ENCODE results near the gene NAP1L4.

NAP1L4 gene

DNA sequence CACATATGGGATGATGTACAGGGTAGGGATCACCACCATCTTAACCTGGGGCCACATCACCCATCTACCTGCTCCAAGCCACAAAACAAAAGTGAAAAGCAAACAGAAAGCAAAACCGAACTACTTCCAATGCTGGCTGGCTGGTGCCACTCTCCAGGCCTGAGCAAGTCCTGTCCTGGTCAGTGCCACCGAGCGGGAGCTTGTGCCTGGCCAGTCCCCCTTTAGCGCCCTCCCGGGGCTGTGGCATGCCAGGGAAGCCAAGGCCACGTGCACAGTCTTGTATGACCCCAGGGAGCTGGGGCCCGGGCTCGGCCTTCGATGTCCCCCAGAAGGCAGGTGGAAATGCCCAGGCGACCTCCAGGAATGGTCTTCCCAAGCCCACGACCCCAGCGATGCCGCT, 17.9 kb upstream of the NAP1L4 start:
- no peak for DNase-seq

DNA sequence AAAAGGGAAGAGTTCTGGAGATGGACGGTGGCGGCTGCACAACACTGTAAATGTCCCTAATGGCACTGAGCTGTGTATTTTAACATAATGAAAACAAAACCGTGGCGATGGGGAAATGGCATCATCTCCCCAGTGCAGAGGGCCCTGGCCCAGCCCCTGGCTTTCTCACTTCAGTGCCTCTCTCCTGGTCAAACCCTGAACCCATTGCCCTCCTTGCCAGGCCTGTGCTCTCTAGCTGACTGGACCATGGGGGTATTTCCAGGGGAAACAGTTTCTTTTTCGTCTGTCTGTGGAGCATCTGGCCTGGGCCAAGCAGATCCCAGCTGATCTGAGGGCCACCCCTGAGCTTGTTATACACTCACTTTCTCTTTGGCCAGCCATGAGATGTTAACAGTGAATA, 17.4 kb upstream of the NAP1L4 start:
- DNase-seq = no peak

DNA sequence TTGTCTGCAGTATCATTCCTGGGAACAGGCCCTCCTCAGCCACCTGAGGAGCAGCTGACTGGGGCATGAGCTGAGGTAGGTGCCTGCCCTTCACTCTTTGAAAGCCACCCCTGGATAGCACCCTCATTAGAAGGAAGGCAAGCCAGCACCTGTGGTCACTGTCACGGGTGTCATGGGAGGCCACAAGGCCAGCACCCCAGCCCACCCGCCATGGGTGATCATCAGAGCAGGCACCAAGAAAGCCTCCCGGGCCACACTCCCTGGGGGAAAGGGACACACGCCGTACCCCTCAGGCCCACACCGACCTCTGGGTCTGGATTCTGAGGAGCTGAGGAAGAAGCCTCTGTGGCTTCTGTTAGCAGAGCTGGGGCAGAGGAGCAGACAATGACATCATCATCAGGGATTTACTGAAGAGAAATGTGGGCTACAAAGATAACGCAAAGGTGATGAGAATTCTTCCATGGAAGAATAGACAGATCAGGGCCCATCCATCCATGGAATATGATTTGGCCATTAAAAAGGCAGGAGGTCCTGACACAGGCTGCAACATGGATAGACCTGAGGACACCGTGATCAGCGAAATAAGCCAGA, 16.7 kb upstream of the NAP1L4 start:
- DNase-seq = no peak

GRCh38 chr11:3007404-3008010, 15.4 kb upstream of the NAP1L4 start:
- no peak for DNase-seq

GRCh38 chr11:3006505-3007260, 14.6 kb upstream of the NAP1L4 start:
- no peak for DNase-seq

GRCh38 chr11:3004481-3004880, 12.4 kb upstream of the NAP1L4 start:
- no peak for DNase-seq

DNA sequence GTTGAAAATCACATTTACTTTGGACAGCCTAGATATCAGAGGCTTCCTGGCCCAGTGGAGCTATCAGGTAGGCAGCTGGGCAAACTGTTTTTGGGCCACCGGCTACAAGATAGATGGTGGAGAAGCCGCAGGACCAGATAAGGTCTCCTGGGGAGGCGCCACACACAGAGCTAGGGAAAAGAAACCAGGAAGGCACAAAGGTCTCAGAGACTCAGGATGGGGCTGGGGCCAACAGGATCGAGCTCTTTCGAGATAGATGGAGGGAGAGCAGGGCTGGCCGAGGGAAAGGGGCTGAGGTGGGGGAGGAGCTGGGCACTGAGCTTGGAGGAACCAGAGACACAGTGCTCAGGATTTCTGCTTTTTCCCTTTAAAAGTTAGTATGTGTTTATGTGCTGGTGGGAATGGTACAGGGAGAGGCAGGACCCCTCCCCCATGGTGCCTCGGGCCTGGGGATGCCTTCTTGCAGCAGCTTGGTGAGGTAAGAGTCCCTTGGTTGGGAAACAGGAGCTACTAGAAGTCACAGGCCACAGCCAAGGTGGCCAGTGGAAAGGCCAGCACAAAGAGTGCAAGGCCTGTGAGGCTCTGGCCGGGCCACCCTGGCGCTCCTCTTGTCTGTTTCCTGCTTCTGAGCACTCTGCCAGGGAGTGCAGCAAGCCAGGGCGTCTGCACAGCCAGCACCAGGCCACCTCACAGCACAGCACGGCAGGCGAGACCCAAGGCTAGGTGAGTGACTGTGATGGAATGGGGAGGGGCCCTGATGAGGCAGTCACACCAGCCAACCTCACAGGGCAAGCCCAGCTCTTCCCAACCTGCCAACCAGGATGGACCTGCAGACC, 11.5 kb upstream of the NAP1L4 start:
- no peak for DNase-seq

- no peak for DNase-seq
Observed at GRCh38 chr11:3002871-3003270, 10.7 kb upstream of the NAP1L4 start.

DNA sequence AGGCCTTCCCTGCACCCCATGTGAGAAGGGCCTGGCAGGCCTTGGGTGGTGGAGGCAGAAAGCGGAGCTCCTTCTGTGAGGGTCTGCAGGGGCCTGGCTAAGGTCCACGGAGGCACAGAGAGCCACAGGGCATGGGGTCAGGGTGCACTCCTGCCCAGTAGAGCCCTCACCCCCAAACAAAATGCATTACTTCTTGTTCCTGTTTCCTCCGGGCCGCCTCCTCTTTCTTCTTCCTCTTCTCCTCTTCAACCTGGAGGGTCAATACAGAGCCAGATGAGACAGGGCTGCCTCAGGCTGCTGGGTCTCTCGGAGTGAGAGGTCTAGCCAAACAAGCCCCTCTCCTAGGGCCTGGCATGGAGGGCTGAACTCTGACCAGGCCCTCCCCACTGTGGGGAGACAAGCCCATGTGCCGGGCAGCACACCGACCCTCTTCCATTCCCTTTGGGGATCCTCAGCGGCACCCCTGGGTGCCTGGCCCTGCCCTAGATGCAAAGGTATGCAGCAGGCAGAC, 10.3 kb upstream of the NAP1L4 start:
- DNase-seq = no peak

DNA sequence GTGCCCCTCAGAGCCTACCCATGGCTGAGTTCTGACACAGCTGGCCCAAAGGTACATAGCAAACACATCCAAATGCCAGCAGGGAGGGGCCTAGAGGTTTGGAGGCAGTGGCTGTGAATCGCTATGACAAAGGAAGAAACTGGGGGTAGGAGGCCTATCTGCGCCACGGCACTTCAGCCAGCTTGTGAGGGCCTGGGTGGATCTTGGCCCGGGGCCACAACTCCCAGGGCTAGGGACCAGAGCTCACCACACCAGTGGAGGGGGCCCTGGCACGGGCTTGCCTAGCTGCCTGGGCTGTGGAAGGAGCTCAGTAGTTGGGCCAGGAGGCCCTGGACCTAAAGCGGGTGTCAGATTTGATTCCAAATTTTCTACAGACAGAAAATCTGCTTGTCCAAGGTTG, 9.4 kb upstream of the NAP1L4 start:
- DNase-seq = peak; percentile 34

GRCh38 chr11:3000032-3000961, 8.2 kb upstream of the NAP1L4 start:
- DNase-seq = peak; percentile 92

GRCh38 chr11:2999464-2999998, 7.4 kb upstream of the NAP1L4 start:
- no peak for DNase-seq

DNA sequence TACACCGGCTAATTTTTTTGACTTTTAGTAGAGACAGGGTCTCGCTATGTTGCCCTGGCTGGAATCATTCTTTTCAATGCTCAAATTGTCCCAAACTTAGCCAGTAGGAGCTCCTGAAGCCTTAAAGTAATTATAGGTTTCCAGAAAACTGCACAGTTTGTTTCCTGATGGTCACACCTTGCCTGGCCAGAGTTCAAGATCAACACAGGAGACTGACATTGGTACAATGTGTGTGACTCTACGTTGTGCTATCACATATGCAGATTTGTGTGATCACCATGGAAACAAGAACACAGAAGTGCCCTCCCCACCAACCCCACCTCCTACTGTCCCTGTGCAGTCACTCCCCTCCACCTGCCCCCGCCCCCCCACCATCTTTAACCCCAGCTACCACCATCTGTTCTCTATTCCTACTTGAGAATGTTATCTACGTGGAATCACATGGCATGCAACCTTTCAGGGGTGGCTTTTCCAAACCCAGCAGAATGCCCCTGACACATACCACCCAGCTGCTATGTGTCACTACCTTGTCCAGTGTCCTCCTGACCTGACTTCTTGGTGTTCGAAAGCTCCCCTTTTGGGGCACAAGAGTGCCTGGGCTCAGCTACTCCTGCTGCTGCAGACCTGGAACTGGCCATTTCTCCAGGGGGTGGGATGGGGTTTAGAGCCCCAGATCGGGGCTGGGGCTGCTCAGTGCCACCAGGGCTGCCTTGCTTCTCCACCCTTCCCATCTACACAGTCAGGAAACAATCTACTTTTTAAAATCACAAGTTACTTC, 6.1 kb upstream of the NAP1L4 start:
- DNase-seq = no peak

DNA sequence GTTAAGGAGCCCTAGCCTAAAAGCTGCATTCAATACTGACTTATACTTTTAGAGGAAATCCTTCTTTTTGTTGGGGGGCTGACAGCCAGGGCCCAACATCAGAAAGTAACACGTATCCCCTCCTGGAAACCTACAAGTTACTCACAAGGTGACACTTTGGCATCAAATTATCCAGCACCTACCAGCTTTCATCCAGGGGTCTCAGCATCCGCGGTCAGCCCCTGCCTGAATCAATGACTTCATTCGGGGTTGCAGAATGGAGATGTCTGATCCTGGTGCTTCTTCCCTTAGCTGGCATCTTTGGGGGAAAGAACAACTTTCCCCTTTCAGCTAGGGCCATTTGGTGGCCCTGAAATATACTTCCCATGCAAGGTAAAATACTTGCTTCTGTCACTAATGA, 5.3 kb upstream of the NAP1L4 start:
- no peak for DNase-seq

DNA sequence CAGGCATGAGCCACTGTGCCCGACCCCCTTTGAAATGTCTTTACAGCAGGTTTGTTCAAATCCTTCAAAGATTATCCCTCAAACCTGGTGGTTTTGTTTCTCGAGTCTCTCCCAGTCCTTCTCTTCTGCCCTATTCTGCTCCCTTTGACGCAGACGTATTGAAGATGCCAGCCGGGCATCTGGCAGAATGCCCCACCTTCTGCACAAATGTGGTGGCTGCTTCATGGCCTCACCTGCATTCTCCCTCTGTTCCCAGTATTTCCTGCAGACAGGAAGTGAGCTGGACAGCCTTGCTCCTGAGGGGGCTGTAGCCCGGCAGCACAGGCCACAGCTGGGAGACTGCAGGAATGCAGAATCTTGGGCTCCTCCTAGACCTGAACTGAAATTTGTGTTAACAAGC, 4.8 kb upstream of the NAP1L4 start:
- DNase-seq = no peak

DNA sequence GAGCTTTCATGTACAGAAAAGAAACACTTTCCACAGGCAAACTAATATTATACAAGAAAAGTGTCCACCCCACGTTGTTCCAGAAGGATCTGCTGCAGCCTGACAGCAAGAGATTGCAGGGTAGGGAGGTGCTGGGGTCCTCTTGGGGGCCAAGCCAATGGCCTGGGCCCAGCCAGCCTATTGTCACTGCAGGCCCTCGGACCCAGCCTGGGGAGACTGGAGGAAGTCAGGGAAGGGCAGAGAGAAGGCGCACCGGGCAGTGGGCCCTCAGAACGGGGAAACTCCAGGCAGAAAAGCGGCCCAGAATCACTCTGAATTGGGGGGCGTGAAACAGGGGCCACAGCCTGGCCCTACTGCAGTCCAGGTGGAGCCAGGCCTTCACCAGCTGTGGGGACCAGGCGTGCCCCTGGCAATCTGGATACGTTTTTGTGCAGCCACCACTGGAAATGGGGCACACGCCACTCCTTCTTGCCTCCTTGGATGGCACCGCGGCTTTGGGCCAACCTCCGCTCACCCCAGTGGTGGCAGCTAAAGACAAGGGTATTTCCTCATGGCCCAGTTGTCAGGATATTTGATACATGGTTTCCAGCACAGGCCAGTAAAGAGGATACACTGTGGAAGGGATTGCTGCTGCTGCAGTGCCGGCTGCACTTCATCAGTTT, 3.9 kb upstream of the NAP1L4 start:
- no peak for DNase-seq

- DNase-seq = no peak
Observed at GRCh38 chr11:2995031-2995561, 3.0 kb upstream of the NAP1L4 start.

DNA sequence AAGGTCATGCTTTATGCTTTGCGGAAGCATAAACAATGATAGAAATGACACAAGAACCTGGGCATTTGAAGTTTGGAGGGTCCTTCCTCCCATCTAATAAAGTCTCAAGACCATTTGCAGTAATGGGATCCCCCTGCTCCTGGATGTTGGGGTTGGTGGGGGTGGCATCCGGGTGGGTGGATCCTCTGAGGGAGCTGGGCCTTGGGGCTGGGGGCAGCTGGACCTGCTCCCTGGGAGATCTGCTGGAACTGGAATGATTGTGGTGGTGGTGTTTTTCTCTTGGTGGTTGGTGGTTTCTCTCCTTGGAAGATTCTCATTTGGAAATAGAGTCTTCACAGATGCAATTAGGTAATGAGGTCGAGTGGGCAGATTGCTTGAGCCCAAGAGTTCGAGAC, 2.2 kb upstream of the NAP1L4 start:
- DNase-seq = no peak

GRCh38 chr11:2992997-2993325, 832 bp upstream of the NAP1L4 start:
- DNase-seq = no peak

GRCh38 chr11:2991452-2992233, 486 bp downstream of the NAP1L4 start:
- no peak for DNase-seq
